ENCODE data around the gene MCM7. TPM values are rescaled to one million over a fixed set of nuclear protein-coding genes. Genes with fewer than 3 reads are reported as not detected.
A peak's percentile ranks its signal among the peaks of the same experiment; 100 is the strongest.

The MCM7 gene
- total and polyA plus RNA-seq, 2 of the 13 experiments (the other 11 are each of a cell fraction or from before 2014, with no cell fraction given): 84.5 to 214 TPM

DNA sequence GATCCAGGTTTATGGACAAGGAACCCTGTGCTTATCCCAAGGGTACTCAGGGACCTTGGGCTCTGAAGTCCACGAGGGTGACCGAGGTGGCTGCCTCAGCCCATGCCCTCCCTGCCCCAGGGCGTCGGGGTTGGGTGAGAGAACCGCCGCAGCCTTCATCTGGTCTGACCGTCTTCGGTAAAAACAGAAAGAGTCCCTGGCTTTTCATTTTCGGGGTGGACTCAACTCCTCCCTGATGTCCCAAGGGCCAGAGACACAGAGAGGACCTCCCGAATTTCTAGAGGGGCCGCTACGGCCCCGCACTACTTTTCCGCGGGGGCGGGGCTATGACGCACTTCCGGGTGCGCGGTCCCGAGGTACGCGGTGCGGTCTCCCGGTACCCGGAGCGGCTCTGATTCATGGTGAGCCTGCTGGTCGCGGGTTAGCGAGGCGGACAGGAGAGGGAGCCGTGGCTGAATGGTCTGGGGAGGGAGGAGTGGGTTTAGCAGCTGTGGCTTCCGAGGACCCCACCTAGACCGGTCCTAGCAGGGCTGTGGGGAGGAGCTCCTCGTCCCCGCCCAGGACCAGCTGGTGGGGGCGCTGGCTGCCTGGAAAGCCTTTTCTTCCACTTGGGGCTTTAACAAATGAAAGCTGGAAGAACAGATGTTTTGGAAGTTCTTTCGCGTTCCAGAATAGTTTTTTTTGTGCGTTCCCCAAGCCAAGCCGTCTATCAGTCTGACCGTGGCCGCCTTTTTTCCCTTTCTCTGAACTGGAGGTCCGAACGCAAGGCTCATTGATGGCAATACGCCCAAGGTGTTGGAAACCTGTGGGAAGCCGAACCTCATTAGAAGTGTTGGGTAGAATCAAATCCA, 51.5 kb downstream of the MCM7 start, which contains the start of gene ZSCAN21 (continued):
- TF ChIP-seq, protein P1, sequence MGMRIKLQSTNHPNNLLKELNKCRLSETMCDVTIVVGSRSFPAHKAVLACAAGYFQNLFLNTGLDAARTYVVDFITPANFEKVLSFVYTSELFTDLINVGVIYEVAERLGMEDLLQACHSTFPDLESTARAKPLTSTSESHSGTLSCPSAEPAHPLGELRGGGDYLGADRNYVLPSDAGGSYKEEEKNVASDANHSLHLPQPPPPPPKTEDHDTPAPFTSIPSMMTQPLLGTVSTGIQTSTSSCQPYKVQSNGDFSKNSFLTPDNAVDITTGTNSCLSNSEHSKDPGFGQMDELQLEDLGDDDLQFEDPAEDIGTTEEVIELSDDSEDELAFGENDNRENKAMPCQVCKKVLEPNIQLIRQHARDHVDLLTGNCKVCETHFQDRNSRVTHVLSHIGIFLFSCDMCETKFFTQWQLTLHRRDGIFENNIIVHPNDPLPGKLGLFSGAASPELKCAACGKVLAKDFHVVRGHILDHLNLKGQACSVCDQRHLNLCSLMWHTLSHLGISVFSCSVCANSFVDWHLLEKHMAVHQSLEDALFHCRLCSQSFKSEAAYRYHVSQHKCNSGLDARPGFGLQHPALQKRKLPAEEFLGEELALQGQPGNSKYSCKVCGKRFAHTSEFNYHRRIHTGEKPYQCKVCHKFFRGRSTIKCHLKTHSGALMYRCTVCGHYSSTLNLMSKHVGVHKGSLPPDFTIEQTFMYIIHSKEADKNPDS (CRISPR knock-in tag; IDR thresholded peaks at IDR 0.05): no peak
- TF ChIP-seq, protein P2, sequence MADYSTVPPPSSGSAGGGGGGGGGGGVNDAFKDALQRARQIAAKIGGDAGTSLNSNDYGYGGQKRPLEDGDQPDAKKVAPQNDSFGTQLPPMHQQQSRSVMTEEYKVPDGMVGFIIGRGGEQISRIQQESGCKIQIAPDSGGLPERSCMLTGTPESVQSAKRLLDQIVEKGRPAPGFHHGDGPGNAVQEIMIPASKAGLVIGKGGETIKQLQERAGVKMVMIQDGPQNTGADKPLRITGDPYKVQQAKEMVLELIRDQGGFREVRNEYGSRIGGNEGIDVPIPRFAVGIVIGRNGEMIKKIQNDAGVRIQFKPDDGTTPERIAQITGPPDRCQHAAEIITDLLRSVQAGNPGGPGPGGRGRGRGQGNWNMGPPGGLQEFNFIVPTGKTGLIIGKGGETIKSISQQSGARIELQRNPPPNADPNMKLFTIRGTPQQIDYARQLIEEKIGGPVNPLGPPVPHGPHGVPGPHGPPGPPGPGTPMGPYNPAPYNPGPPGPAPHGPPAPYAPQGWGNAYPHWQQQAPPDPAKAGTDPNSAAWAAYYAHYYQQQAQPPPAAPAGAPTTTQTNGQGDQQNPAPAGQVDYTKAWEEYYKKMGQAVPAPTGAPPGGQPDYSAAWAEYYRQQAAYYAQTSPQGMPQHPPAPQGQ (CRISPR knock-in tag; IDR thresholded peaks at IDR 0.05; ENCODE audit: borderline replicate concordance): no peak
- peak; percentile 69; the same call in 1 of the 2 replicates for TF ChIP-seq ZFP36L1 (CRISPR knock-in tag; IDR thresholded peaks at IDR 0.05)
- TF ChIP-seq, protein P3, sequence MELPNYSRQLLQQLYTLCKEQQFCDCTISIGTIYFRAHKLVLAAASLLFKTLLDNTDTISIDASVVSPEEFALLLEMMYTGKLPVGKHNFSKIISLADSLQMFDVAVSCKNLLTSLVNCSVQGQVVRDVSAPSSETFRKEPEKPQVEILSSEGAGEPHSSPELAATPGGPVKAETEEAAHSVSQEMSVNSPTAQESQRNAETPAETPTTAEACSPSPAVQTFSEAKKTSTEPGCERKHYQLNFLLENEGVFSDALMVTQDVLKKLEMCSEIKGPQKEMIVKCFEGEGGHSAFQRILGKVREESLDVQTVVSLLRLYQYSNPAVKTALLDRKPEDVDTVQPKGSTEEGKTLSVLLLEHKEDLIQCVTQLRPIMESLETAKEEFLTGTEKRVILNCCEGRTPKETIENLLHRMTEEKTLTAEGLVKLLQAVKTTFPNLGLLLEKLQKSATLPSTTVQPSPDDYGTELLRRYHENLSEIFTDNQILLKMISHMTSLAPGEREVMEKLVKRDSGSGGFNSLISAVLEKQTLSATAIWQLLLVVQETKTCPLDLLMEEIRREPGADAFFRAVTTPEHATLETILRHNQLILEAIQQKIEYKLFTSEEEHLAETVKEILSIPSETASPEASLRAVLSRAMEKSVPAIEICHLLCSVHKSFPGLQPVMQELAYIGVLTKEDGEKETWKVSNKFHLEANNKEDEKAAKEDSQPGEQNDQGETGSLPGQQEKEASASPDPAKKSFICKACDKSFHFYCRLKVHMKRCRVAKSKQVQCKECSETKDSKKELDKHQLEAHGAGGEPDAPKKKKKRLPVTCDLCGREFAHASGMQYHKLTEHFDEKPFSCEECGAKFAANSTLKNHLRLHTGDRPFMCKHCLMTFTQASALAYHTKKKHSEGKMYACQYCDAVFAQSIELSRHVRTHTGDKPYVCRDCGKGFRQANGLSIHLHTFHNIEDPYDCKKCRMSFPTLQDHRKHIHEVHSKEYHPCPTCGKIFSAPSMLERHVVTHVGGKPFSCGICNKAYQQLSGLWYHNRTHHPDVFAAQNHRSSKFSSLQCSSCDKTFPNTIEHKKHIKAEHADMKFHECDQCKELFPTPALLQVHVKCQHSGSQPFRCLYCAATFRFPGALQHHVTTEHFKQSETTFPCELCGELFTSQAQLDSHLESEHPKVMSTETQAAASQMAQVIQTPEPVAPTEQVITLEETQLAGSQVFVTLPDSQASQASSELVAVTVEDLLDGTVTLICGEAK (IDR thresholded peaks at IDR 0.05): no peak
- TF ChIP-seq, protein P3 (CRISPR knock-in tag; IDR thresholded peaks at IDR 0.05): peak; percentile 62
- TF ChIP-seq GATAD2A (CRISPR knock-in tag; IDR thresholded peaks at IDR 0.05): peak; percentile 50
- TF ChIP-seq RFX5 (IDR thresholded peaks at IDR 0.05; ENCODE audit: low read depth, low read length): 0 out of 2 replicates have a peak, but pooled peaks have one; percentile 28
- no peak for TF ChIP-seq KAT7 (CRISPR knock-in tag; IDR thresholded peaks at IDR 0.05; ENCODE audit: borderline replicate concordance)
- TF ChIP-seq HNRNPH1 (optimal IDR thresholded peaks at IDR 0.05; ENCODE audit: low read depth, low read length): no peak
- TF ChIP-seq ZNF564 (CRISPR knock-in tag; IDR thresholded peaks at IDR 0.05): no peak
- no peak; the same call in 1 of the 2 replicates for TF ChIP-seq WIZ (CRISPR knock-in tag; IDR thresholded peaks at IDR 0.05)
- no peak for TF ChIP-seq RBM22 (optimal IDR thresholded peaks at IDR 0.05; ENCODE audit: low read length)
- TF ChIP-seq MED13 (CRISPR knock-in tag; IDR thresholded peaks at IDR 0.05): peak; percentile 51; the same call in 1 of the 2 replicates
- TF ChIP-seq RBM39 (IDR thresholded peaks at IDR 0.05; ENCODE audit: low read depth, low read length, poor library complexity, severe bottlenecking): peak; percentile 50
- peak; percentile 87 for TF ChIP-seq YEATS4 (CRISPR knock-in tag; IDR thresholded peaks at IDR 0.05; ENCODE audit: borderline replicate concordance)

All from HepG2 (cell line).